ENCODE data around the gene TWF2.

- TF ChIP-seq GATA2 (IDR thresholded peaks at IDR 0.05; ENCODE audit: low read depth, low read length), result no peak
- TF ChIP-seq GATA3 (IDR thresholded peaks at IDR 0.05; ENCODE audit: low read depth, low read length), result no peak
Measured at GRCh38 chr3:52218454-52218853, 20.5 kb downstream of the TWF2 start.
